ENCODE data around the gene CRYAA. TPM values are rescaled to one million over a fixed set of nuclear protein-coding genes. Genes with fewer than 3 reads are reported as not detected.

The CRYAA gene
- total RNA-seq, 1 donor from 2014 or later, result not detected

DNA sequence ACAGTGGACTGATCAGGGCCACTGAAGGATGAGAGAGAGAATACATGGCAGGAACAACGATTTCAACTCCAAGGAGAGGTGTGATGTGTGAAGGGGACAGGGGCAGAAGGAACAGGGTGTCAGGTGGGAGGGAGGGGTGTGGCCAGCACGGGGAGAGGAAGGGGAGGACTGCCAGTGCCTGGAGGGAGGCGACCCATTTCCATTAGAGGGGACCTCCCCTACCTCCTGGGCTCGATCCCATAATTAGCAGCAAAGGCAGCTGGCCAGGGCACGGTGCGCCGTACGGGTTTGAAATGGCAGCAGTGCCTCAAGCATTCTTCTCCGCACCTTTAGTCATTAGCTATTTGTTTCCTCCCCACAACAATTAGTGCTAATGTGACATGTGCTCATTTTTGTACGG is 22.7 kb downstream of the CRYAA start:
- DNase-seq (ENCODE audit: low spot score in 2 of 2), result peak in 1 of 2 donors; percentile 27

DNA sequence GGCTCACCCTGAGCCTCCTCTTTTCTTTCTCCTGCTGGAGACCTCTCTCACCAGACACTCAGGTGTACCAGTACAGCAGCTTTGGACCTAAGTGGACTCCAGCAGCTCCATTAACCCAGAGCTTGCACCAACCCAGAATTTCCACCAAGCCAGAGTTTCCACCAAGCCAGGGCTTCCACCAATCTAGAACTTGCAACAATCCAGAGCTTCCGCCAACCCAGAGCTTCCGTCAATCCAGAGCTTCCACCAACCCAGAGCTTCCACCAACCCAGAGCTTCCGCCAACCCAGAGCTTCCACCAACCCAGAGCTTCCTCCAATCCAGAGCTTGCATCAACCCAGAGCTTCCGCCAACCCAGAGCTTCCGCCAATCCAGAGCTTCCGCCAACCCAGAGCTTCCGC is 23.2 kb downstream of the CRYAA start:
- no peak overlapping the region for H3K4me3 ChIP-seq
- peak in 1 of 2 donors; percentile 11 for DNase-seq (ENCODE audit: low spot score in 2 of 2)
- intact Hi-C loops (cut with DNase I), result no loop called here
- H3K9me3 ChIP-seq, result no peaks in the 10 kb centered on the region
- H3K27ac ChIP-seq, result no peak overlapping the region
- H3K4me1 ChIP-seq, result no peaks in the 10 kb centered on the region
- TF ChIP-seq, protein P1, sequence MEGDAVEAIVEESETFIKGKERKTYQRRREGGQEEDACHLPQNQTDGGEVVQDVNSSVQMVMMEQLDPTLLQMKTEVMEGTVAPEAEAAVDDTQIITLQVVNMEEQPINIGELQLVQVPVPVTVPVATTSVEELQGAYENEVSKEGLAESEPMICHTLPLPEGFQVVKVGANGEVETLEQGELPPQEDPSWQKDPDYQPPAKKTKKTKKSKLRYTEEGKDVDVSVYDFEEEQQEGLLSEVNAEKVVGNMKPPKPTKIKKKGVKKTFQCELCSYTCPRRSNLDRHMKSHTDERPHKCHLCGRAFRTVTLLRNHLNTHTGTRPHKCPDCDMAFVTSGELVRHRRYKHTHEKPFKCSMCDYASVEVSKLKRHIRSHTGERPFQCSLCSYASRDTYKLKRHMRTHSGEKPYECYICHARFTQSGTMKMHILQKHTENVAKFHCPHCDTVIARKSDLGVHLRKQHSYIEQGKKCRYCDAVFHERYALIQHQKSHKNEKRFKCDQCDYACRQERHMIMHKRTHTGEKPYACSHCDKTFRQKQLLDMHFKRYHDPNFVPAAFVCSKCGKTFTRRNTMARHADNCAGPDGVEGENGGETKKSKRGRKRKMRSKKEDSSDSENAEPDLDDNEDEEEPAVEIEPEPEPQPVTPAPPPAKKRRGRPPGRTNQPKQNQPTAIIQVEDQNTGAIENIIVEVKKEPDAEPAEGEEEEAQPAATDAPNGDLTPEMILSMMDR (IDR thresholded peaks at IDR 0.05), result no peak
- no peaks in the 10 kb centered on the region for H3K27me3 ChIP-seq
- H3K36me3 ChIP-seq, result no peaks in the 10 kb centered on the region

More for the DNA sequence above, 22.7 kb downstream of the CRYAA start:
- intact Hi-C loops (cut with DNase I), result no loop called here
- Histone ChIP-seq H3K27me3 (no peaks in the 10 kb centered on the region), H3K36me3 (no peaks in the 10 kb centered on the region), H3K9me3 (no peaks in the 10 kb centered on the region), H3K4me3 (no peak overlapping the region), H3K27ac (no peak overlapping the region), H3K4me1 (no peaks in the 10 kb centered on the region)
- TF ChIP-seq, protein P1 (IDR thresholded peaks at IDR 0.05), result no peak

DNA sequence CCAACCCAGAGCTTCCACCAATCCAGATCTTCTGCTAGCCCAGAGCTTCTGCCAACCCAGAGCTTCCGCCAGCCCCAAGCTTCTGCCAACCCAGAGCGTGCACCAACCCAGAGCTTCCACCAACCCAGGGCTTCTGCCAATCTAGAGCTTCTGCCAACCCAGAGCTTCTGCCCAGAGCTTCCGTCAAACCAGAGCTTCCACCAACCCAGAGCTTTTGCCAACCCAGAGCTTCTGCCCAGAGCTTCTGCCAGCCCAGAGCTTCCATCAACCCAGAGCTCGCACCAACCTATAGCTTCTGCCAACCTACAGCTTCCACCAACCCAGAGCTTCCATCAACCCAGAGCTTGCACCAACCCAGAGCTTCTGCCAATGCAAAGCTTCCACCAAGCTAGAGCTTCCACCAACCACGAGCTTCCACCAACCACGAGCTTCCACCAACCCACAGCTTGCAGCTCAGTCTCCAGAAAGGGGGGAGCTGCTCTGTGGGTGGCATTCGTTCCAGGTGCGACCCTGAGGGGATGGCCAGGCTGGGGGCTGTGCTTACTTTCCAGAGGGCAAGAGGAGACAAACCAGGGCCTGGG is 23.8 kb downstream of the CRYAA start:
- TF ChIP-seq, protein P1 (IDR thresholded peaks at IDR 0.05), result no peak
- intact Hi-C loops (cut with DNase I), result no loop called here
- H3K27me3 ChIP-seq, result no peaks in the 10 kb centered on the region
- no peak overlapping the region for H3K27ac ChIP-seq
- DNase-seq (ENCODE audit: low spot score in 2 of 2), result peak in 1 of 2 donors; percentile 43
- no peak overlapping the region for H3K4me3 ChIP-seq
- H3K36me3 ChIP-seq, result no peaks in the 10 kb centered on the region
- no peaks in the 10 kb centered on the region for H3K4me1 ChIP-seq
- no peaks in the 10 kb centered on the region for H3K9me3 ChIP-seq

DNA sequence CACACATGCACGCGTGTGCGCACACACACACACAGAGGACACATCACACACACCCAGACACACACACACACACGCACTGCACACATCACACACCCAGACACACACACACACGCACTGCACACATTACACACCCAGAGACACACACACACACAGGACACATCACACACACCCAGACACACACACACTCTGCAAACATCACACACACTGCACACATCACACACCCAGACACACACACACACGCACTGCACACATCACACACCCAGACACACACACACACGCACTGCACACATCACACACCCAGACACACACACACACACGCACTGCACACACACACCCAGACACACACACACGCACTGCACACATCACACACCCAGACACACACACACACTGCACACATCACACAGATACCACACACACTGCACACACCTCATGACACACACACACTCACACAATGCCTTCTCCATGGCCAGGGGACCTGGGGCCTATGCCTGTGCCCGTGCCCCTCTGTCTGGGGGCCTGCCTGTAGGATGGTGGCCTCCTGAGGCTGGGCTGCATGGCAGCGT is 24.4 kb downstream of the CRYAA start:
- no peak for DNase-seq (ENCODE audit: low spot score in 2 of 2)
- Histone ChIP-seq H3K9me3 (no peaks in the 10 kb centered on the region), H3K27me3 (no peaks in the 10 kb centered on the region), H3K4me3 (no peak overlapping the region), H3K36me3 (no peaks in the 10 kb centered on the region), H3K4me1 (no peaks in the 10 kb centered on the region), H3K27ac (no peak overlapping the region)
- intact Hi-C loops (cut with DNase I), result no loop called here
- TF ChIP-seq, protein P1 (IDR thresholded peaks at IDR 0.05), result no peak

DNA sequence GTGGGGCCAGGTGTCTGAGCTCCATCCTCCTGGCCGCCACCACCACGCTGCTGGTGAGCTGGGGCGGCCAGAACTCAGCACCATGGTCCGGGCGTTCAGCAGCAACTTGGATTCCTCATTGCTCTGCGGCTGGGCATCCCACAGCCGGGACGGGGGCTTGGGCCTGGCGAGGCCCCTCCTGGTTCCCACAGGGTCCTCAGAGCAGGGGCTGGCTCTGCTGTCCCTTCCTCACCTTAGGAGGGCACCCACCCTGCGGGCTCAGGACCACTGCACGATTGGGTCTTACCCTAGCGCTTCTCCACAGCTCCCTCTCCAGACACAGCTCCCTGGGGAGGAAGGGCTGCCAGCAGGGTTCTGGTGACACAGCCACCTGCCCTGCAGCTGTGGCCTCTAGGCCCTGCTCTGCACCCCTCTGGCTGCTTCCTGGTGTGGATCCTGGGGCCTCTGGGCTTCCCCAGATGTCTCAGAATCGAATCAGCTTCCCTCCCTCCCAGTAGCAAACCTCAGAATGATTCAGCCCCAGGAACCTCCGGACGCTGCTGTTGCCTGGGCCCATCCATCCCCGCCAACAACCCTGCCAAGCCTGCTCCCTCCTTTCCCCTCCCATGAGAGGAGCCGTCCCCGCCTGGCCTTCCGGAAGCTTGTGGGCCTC is 25.0 kb downstream of the CRYAA start:
- H3K4me3 ChIP-seq, result no peak overlapping the region
- H3K36me3 ChIP-seq, result no peaks in the 10 kb centered on the region
- H3K27me3 ChIP-seq, result no peaks in the 10 kb centered on the region
- peak in 1 of 2 donors; percentile 58 for DNase-seq (ENCODE audit: low spot score in 2 of 2)
- H3K4me1 ChIP-seq, result no peaks in the 10 kb centered on the region
- TF ChIP-seq, protein P1 (IDR thresholded peaks at IDR 0.05), result no peak
- no peak overlapping the region for H3K27ac ChIP-seq
- intact Hi-C loops (cut with DNase I), result no loop called here
- peaks cover 0 to 5% of the 10 kb centered on the region in 2 donors for H3K9me3 ChIP-seq
